ENCODE measurements around the gene NUMA1.

Gene NUMA1

DNA sequence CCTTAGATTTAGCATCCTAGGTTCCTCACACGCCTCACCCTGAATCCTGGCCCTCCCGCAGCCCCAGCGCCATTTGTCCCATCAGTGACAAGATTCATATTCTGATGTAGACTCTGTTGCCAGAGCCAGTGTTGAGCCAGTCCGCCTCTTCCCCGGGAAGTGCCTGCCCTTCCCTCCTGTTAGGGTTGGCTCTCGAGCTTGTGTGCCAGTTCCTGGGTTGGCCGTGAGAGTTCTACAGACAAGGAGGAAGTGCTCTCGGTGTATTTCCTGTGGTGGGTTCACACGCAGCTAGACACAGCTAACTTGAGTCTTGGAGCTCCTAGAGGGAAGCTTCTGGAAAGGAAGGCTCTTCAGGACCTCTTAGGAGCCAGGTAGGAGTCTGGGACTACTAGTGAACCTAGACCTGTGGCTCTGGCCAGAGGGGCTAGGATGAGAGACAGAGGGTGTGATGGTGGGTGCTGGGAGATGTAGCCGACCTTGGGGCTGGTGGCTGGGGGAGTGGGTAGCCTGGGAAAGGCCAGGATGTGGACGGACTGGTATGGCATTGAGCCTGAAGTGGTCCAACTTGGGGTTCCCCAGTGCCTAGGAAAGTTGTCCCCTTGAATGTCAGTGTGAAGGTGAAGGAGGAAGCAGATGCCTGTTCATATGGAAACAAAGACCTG lies 81.6 kb downstream of the NUMA1 start, which contains the start of gene IL18BP:
Gene IL18BP (plus strand): TSS at position 261 of the 662 bp plus-strand sequence. CDS start 1,076 bp downstream, outside the sequence.
- H3K4me3 Mint-ChIP-seq, result no peak within 1 kb of the TSS
- no peaks in the 10 kb centered on the region for H3K27me3 Mint-ChIP-seq (ENCODE audit: low read depth)
- TF ChIP-seq, protein P1, sequence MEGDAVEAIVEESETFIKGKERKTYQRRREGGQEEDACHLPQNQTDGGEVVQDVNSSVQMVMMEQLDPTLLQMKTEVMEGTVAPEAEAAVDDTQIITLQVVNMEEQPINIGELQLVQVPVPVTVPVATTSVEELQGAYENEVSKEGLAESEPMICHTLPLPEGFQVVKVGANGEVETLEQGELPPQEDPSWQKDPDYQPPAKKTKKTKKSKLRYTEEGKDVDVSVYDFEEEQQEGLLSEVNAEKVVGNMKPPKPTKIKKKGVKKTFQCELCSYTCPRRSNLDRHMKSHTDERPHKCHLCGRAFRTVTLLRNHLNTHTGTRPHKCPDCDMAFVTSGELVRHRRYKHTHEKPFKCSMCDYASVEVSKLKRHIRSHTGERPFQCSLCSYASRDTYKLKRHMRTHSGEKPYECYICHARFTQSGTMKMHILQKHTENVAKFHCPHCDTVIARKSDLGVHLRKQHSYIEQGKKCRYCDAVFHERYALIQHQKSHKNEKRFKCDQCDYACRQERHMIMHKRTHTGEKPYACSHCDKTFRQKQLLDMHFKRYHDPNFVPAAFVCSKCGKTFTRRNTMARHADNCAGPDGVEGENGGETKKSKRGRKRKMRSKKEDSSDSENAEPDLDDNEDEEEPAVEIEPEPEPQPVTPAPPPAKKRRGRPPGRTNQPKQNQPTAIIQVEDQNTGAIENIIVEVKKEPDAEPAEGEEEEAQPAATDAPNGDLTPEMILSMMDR (IDR thresholded peaks at IDR 0.05; ENCODE audit: unreplicated experiment in 3 of 3), result no peak
- H3K4me1 Mint-ChIP-seq, result peaks cover 43% of the 10 kb centered on the region
- H3K27ac Mint-ChIP-seq, result peak within 1 kb of the TSS; percentile 13 to 72 (median 65)
- H3K36me3 Mint-ChIP-seq (ENCODE audit: low read depth), result peaks cover 17% of the 10 kb centered on the region
- no peaks in the 10 kb centered on the region for H3K9me3 Mint-ChIP-seq

- no peak overlapping the region for H3K4me3 Mint-ChIP-seq
- H3K36me3 Mint-ChIP-seq (ENCODE audit: low read depth), result peaks cover 21% of the 10 kb centered on the region
- H3K27me3 Mint-ChIP-seq (ENCODE audit: low read depth), result no peaks in the 10 kb centered on the region
- TF ChIP-seq, protein P1 (IDR thresholded peaks at IDR 0.05; ENCODE audit: unreplicated experiment in 3 of 3), result no peak
- no peaks in the 10 kb centered on the region for H3K9me3 Mint-ChIP-seq
- H3K4me1 Mint-ChIP-seq, result peaks cover 42% of the 10 kb centered on the region
- peak overlapping the region in 1 of 3 experiments; percentile 65 for H3K27ac Mint-ChIP-seq
Measured at GRCh38 chr11:71998061-71998460, 82.3 kb downstream of the NUMA1 start.

GRCh38 chr11:71997594-71997993 lies 82.7 kb downstream of the NUMA1 start:
- Mint-ChIP-seq H3K9me3 (no peaks in the 10 kb centered on the region), H3K27ac (no peak overlapping the region), H3K4me1 (peaks cover 37% of the 10 kb centered on the region), H3K36me3 (ENCODE audit: low read depth) (peaks cover 23% of the 10 kb centered on the region), H3K27me3 (ENCODE audit: low read depth) (no peaks in the 10 kb centered on the region), H3K4me3 (no peak overlapping the region)
- TF ChIP-seq, protein P1 (IDR thresholded peaks at IDR 0.05; ENCODE audit: unreplicated experiment in 3 of 3), result no peak

- Mint-ChIP-seq H3K36me3 (ENCODE audit: low read depth) (peaks cover 20% of the 10 kb centered on the region), H3K4me1 (peaks cover 31% of the 10 kb centered on the region), H3K9me3 (no peaks in the 10 kb centered on the region), H3K4me3 (no peak overlapping the region), H3K27me3 (ENCODE audit: low read depth) (no peaks in the 10 kb centered on the region), H3K27ac (peak overlapping the region in 1 of 3 experiments; percentile 42)
- TF ChIP-seq, protein P1 (IDR thresholded peaks at IDR 0.05; ENCODE audit: unreplicated experiment in 3 of 3), result no peak
Measured at GRCh38 chr11:71996946-71997345, 83.4 kb downstream of the NUMA1 start.

GRCh38 chr11:71996517-71996916 lies 83.8 kb downstream of the NUMA1 start:
- TF ChIP-seq, protein P1 (IDR thresholded peaks at IDR 0.05; ENCODE audit: unreplicated experiment in 3 of 3), result no peak
- H3K4me1 Mint-ChIP-seq, result peaks cover 28% of the 10 kb centered on the region
- H3K36me3 Mint-ChIP-seq (ENCODE audit: low read depth), result peaks cover 19% of the 10 kb centered on the region

More at GRCh38 chr11:71996517-71996916, 83.8 kb downstream of the NUMA1 start:
- Mint-ChIP-seq H3K27me3 (ENCODE audit: low read depth) (no peaks in the 10 kb centered on the region), H3K4me3 (no peak overlapping the region), H3K9me3 (no peaks in the 10 kb centered on the region), H3K27ac (peak overlapping the region in 1 of 3 experiments; percentile 42)
